GM12801 (cell line): Measurements from ENCODE around the gene AGPAT2.

ENCODE experiments used
- TF ChIP-seq, protein P1 (sequence below): IDR thresholded peaks from one replicate; pipeline ENCODE4 v1.5.1; 2011; ENCODE audit warnings: control low read depth; ENCODE audit not compliant: insufficient read length; ENCODE audit errors: extremely low read depth

The AGPAT2 gene

DNA sequence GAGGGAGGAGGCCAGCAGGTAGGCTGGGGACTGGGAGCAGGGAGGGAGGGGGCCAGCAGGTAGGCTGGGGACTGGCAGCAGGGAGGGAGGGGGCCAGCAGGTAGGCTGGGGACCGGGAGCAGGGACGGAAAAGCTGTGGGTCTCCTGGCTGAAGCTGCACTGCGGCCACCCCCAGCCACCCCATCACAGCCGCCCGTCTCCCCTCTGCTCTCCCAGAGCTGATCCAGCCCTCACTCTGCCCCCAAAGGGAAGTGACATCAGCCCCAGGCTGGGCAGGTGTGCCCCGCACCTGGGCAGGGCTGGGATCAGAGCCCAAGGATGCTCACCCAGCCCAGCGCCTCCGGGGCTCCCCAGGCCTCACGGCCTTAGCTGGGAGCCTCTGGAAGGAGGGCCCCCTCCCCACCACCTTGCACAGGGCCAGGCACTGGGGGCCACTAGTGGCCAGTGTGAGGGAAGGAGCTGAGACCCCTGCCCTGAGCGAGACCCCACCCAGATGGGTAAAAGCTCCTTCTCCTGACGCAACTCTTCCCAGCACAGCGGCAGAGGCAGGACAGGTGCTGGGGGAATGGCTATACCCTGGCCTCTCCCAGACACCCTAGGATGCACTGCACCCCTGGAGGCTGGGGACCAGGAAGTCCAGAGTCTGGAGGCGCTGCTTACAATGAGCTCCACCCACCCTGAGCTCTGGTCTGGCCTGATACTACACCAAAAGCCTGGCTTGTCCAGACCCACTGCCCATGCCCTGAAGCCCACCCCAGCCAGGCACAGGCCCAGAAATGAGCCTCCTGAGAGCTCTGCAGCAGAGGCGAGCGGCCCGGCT, 11.6 kb downstream of the AGPAT2 start:
- TF ChIP-seq, protein P1, sequence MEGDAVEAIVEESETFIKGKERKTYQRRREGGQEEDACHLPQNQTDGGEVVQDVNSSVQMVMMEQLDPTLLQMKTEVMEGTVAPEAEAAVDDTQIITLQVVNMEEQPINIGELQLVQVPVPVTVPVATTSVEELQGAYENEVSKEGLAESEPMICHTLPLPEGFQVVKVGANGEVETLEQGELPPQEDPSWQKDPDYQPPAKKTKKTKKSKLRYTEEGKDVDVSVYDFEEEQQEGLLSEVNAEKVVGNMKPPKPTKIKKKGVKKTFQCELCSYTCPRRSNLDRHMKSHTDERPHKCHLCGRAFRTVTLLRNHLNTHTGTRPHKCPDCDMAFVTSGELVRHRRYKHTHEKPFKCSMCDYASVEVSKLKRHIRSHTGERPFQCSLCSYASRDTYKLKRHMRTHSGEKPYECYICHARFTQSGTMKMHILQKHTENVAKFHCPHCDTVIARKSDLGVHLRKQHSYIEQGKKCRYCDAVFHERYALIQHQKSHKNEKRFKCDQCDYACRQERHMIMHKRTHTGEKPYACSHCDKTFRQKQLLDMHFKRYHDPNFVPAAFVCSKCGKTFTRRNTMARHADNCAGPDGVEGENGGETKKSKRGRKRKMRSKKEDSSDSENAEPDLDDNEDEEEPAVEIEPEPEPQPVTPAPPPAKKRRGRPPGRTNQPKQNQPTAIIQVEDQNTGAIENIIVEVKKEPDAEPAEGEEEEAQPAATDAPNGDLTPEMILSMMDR = no peak

- TF ChIP-seq, protein P1 = no peak
These were observed 12.4 kb downstream of the AGPAT2 start for GRCh38 chr9:136674786-136675349.

- TF ChIP-seq, protein P1 = no peak
These were observed 13.1 kb downstream of the AGPAT2 start for GRCh38 chr9:136673975-136674785.

- TF ChIP-seq, protein P1 = no peak
These were observed 13.9 kb downstream of the AGPAT2 start for GRCh38 chr9:136673088-136673974.

DNA sequence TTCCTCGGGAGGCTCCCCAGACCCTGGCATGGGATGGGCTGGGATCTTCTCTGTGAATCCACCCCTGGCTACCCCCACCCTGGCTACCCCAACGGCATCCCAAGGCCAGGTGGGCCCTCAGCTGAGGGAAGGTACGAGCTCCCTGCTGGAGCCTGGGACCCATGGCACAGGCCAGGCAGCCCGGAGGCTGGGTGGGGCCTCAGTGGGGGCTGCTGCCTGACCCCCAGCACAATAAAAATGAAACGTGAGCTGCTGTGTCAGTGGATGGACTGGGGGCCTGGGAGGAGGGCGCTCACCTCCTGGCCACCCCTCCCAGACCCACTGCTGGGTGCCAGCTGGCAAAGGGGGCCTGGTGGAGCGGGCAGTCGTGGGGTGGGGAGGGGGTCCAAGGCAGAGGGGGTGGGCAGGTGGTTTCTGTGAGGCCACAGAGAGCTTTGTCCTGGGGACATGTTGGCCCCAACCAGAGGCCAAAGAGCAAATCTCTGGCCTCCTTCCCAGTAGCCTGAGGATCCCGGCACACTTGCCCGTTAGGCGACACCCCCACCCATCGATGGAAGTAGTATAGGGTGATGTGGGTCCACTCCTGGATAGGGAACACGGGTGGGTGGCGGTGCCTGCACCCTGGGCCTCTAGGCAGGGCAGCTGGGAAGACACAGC, 14.7 kb downstream of the AGPAT2 start:
- TF ChIP-seq, protein P1 = no peak

DNA sequence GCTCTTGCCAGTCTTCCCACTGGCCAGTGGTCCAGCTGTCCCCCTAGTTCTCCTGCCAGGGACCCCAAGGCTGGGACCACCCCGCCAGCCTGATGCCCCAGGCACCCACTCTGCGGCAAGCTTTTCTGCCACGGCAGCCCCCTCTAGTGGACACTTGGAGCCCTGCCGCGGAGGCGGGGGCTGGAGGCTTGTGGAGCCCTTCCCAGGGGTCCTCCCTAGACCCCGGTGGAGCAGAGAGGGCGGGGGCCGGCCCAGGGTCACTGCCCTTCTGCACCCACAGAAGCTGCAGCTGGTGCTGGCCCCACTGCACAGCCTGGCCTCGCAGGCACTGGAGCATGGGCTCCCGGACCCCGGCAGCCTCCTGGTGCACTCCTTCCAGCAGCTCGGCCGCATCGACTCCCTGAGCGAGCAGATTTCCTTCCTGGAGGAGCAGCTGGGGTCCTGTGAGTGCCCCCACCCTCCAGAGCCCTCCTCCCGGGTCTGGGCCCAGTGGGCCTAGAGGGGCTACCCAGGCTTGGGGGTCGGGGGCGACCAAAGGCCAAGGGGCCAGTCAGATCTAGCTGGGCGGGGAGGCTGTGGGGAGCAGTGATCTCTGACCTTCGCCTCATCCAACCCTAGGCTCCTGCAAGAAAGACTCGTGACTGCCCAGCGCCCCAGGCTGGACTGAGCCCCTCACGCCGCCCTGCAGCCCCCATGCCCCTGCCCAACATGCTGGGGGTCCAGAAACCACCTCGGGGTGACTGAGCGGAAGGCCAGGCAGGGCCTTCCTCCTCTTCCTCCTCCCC, 15.4 kb downstream of the AGPAT2 start:
- TF ChIP-seq, protein P1 = no peak
